SK-N-SH (cell line): ENCODE measurements around the gene OLFML2A. TPM values are rescaled to one million over a fixed set of nuclear protein-coding genes. Genes with fewer than 3 reads are reported as not detected.

Source experiments
- CTCF ChIA-PET: fragments of 300-600, 350-600 bp; formaldehyde crosslinking; extraction: SDS; loops from one replicate; lab custom pipeline; 2021; lab: Yijun Ruan, JAX
- POLR2A ChIA-PET: fragments of 350-600 bp; sonication (Branson Sonifier 250); formaldehyde crosslinking; extraction: SDS; loops from one replicate; lab custom pipeline; 2020; ENCODE audit warnings: antibody characterized with exemption, inconsistent platforms; lab: Yijun Ruan, JAX
- DNase-seq: peaks from one replicate; pipeline ENCODE4 v3.0.0; 2012
- H2AFZ ChIP-seq: fragments of 200-600 bp; sonication (generic); 2 replicates; pipeline ENCODE4 v1.8.1; 2016; ENCODE audit warnings: antibody characterized with exemption, mild to moderate bottlenecking, low read depth
- H3F3A ChIP-seq: fragments of 200-600 bp; sonication (generic); replicated peaks from 2 replicates; pipeline ENCODE3; 2016; ENCODE audit warnings: antibody characterized with exemption, mild to moderate bottlenecking; ENCODE audit not compliant: insufficient read depth
- H3K27ac ChIP-seq, 2 experiments: fragments of 200-500 bp in 1 of 2; fragments of 200-600 bp in 1 of 2; sonication (Bioruptor generic) in 1 of 2; sonication (generic), shearing (Covaris generic) in 1 of 2; 2 replicates each; pipeline versions ENCODE4 v1.5.1 to v1.6.1; 2014 to 2016; ENCODE audit warnings: low read depth in 2 of 2, inconsistent platforms in 1 of 2, low read length in 1 of 2, mild to moderate bottlenecking in 1 of 2, mixed read lengths in 1 of 2
- H3K27me3 ChIP-seq: fragments of 200-600 bp; sonication (generic), shearing (Covaris generic); 2 replicates; pipeline ENCODE4 v1.6.1; 2016; ENCODE audit warnings: mixed run types; ENCODE audit not compliant: insufficient read depth
- H3K36me3 ChIP-seq, 2 experiments: fragments of 200-500 bp in 1 of 2; fragments of 200-600 bp in 1 of 2; sonication (Bioruptor generic) in 1 of 2; sonication (generic) in 1 of 2; replicated peaks in 1 of 2; 2 replicates each; pipeline versions ENCODE3 to v1.5.1; 2014 to 2016; ENCODE audit warnings: low read length in 1 of 2, mild to moderate bottlenecking in 1 of 2; ENCODE audit not compliant: insufficient read depth in 2 of 2, control insufficient read depth in 1 of 2
- H3K4me1 ChIP-seq, 2 experiments: fragments of 200-500 bp in 1 of 2; fragments of 200-600 bp in 1 of 2; sonication (Bioruptor generic) in 1 of 2; sonication (generic), shearing (Covaris generic) in 1 of 2; 2 replicates each; pipeline versions ENCODE4 v1.5.1 to v1.6.1; 2014 to 2016; ENCODE audit warnings: low read depth in 1 of 2, low read length in 1 of 2, mixed run types in 1 of 2; ENCODE audit not compliant: insufficient read depth in 2 of 2, control insufficient read depth in 1 of 2
- H3K4me2 ChIP-seq: fragments of 200-600 bp; sonication (generic), shearing (Covaris generic); 2 replicates; pipeline ENCODE4 v1.6.1; 2017; ENCODE audit warnings: mixed run types
- H3K4me3 ChIP-seq, 2 experiments: fragments of 200-500 bp in 1 of 2; fragments of 200-600 bp in 1 of 2; sonication (Bioruptor generic) in 1 of 2; sonication (generic), shearing (Covaris generic) in 1 of 2; 2 replicates each; pipeline versions ENCODE4 v1.5.1 to v1.8.1; 2014 to 2016; ENCODE audit warnings: low read depth in 2 of 2, inconsistent platforms in 1 of 2, low read length in 1 of 2, mild to moderate bottlenecking in 1 of 2, mixed read lengths in 1 of 2, moderate library complexity in 1 of 2
- H3K79me2 ChIP-seq: fragments of 200-600 bp; sonication (generic); 2 replicates; pipeline ENCODE4 v1.8.1; 2017; ENCODE audit warnings: mild to moderate bottlenecking; ENCODE audit not compliant: insufficient read depth
- H3K9ac ChIP-seq: fragments of 200-600 bp; sonication (generic); 2 replicates; pipeline ENCODE4 v1.6.1; 2017; ENCODE audit warnings: mixed run types
- H3K9me2 ChIP-seq: fragments of 200-600 bp; sonication (generic); 2 replicates; pipeline ENCODE4 v1.6.1; 2017; ENCODE audit warnings: mixed run types
- H3K9me3 ChIP-seq: fragments of 200-600 bp; sonication (generic); 2 replicates; pipeline ENCODE4 v1.6.1; 2017; ENCODE audit warnings: mixed run types, mild to moderate bottlenecking, moderate library complexity
- H4K20me1 ChIP-seq: fragments of 200-600 bp; sonication (generic); 2 replicates; pipeline ENCODE4 v1.6.1; 2017; ENCODE audit warnings: mild to moderate bottlenecking, mixed run types; ENCODE audit not compliant: insufficient read depth
- EP300 ChIP-seq, 2 experiments: IDR thresholded peaks; 2 replicates each; pipeline versions ENCODE4 v1.4.0 to v1.6.1; 2012; ENCODE audit warnings: borderline replicate concordance in 1 of 2, low read depth in 1 of 2, low read length in 1 of 2
- FOSL2 ChIP-seq: IDR thresholded peaks from 2 replicates; pipeline ENCODE4 v1.4.0; 2012; ENCODE audit warnings: low read depth, mild to moderate bottlenecking, moderate library complexity, borderline replicate concordance
- FOXJ3 ChIP-seq: sonication (generic); formaldehyde crosslinking; IDR thresholded peaks from 2 replicates; pipeline ENCODE4 v1.5.1; 2020; ENCODE audit warnings: mild to moderate bottlenecking, missing genetic modification reagents
- GABPA ChIP-seq: IDR thresholded peaks from 2 replicates; pipeline ENCODE4 v1.4.0; 2012; ENCODE audit warnings: low read depth, mild to moderate bottlenecking
- MXI1 ChIP-seq: IDR thresholded peaks from 2 replicates; pipeline ENCODE4 v1.6.1; 2012; ENCODE audit warnings: mild to moderate bottlenecking, low read depth, low read length, improper control_type of control experiment
- NRF1 ChIP-seq: IDR thresholded peaks from 2 replicates; pipeline ENCODE4 v1.6.1; 2012; ENCODE audit warnings: low read depth, mild to moderate bottlenecking, low read length
- RAD21 ChIP-seq: IDR thresholded peaks from 2 replicates; pipeline ENCODE4 v1.6.1; 2012; ENCODE audit warnings: mild to moderate bottlenecking, low read length
- RCOR1 ChIP-seq: fragments of 150-350 bp; IDR thresholded peaks from 2 replicates; pipeline ENCODE4 v1.6.1; 2017; ENCODE audit warnings: antibody characterized with exemption, low read length
- RFX5 ChIP-seq: IDR thresholded peaks from 2 replicates; pipeline ENCODE4 v1.6.1; 2012; ENCODE audit warnings: mild to moderate bottlenecking, improper control_type of control experiment, low read length
- SIN3A ChIP-seq: IDR thresholded peaks from 2 replicates; pipeline ENCODE4 v1.6.1; 2012; ENCODE audit warnings: low read depth, mild to moderate bottlenecking, low read length, moderate library complexity, borderline replicate concordance
- SMC3 ChIP-seq: IDR thresholded peaks from 2 replicates; pipeline ENCODE4 v1.6.1; 2012; ENCODE audit warnings: low read depth, low read length, improper control_type of control experiment
- TEAD4 ChIP-seq: IDR thresholded peaks from 2 replicates; pipeline ENCODE4 v1.4.0; 2012; ENCODE audit warnings: mild to moderate bottlenecking, borderline replicate concordance; ENCODE audit not compliant: insufficient read depth
- WGBS: methylation state at CpG from one replicate; pipeline ENCODE4 v1.1.6; 2017; ENCODE audit warnings: low lambda C conversion rate; 5-methylcytosine and 5-hydroxymethylcytosine counted together
- polyA plus RNA-seq, 3 experiments: library from polyadenylated mRNA; depleted of rRNA; stranded (reverse); fragments of >200 nt; gene quantifications; 2 replicates each; pipeline ENCODE4 v1.2.3, GENCODE V29; 2012
- TF ChIP-seq, protein P1 (sequence below): IDR thresholded peaks from 2 replicates; pipeline ENCODE4 v1.4.0; 2012; ENCODE audit warnings: low read depth, borderline replicate concordance
- TF ChIP-seq, protein P2 (sequence below): fragments of 200-600 bp; sonication (generic); IDR thresholded peaks from 2 replicates; pipeline ENCODE4 v1.6.1; 2017; ENCODE audit warnings: antibody characterized with exemption, mild to moderate bottlenecking, moderate library complexity
- TF ChIP-seq, protein P3 (sequence below): fragments of 150-350 bp; IDR thresholded peaks from 2 replicates; pipeline ENCODE4 v1.6.1; 2016; ENCODE audit warnings: mild to moderate bottlenecking, low read depth, low read length

OLFML2A gene
- 4.8 and 7.7 TPM in 2 replicates for polyA plus RNA-seq (2012; rRNA removed)
- 4.7 and 6.5 TPM in 2 replicates for polyA plus RNA-seq (2012; cell fraction: cytosol; rRNA removed)
- 4.8 and 5.3 TPM in 2 replicates for polyA plus RNA-seq (2012; cell fraction: nucleus; rRNA removed)

DNA sequence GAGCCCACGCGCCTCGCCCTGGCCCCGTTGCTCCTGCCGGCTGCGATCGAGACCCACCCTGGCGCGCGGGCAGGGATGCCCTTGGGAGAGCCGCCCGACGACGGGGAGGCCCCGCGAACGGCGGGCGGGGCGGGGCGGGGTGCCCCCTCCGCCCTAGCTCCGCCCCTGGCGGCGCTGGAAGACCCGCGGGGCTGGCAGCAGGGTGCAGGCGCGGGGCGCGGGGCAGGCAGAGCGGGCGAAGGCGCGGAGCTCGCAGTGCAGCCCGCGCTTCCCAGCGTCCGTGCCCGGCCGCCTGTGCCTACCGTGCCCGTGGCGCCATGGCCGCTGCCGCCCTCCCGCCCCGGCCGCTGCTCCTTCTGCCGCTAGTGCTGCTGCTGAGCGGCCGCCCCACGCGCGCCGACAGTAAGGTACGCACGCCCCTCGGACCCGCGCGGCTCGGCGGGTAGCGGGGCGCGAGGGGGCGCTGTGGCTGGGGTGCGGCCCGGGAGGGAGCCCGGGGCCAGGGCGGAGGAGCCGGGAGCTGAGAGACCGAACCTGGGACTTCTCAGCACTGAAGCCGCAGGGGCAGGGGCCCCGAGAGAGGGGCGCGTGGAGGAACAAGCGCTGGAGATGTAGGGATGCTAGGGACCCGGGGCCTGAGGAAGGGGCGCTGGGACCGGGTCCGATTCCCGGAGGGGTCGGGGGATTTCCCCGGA, at the start of gene OLFML2A:
TSS of gene OLFML2A (plus strand) at position 180 of the 695 bp plus-strand sequence. CDS start at position 318, 138 bp downstream.
- H3K27ac ChIP-seq: no peak within 1 kb of the TSS
- CTCF ChIA-PET: interaction anchor here (0.6 to 16.2 kb wide), 15 partner anchors 10 to 486 kb away, joined by 3 to 1436 read pairs (median 5); partner anchors contain the start of genes ARPC5L, RPL35 and WDR38
- no peaks in the 10 kb centered on the region for H4K20me1 ChIP-seq
- peak within 1 kb of the TSS; percentile 52 to 59 for H3K4me3 ChIP-seq
- peak within 1 kb of the TSS; percentile 30; the same call in 1 of the 2 replicates for H3K9ac ChIP-seq
- H3K4me1 ChIP-seq: peaks cover 3 to 14% of the 10 kb centered on the region in 2 experiments; a peak in 3 of 4 replicates
- no peaks in the 10 kb centered on the region for H3K36me3 ChIP-seq
- no peaks in the 10 kb centered on the region for H3K9me2 ChIP-seq
- H3F3A ChIP-seq: peaks cover 12% of the 10 kb centered on the region
- no peaks in the 10 kb centered on the region for H3K9me3 ChIP-seq
- H3K27me3 ChIP-seq: no peaks in the 10 kb centered on the region
- peak within 1 kb of the TSS; percentile 81; the same call in 1 of the 2 replicates for H3K4me2 ChIP-seq
- 2% methylated on average over 10 of the region's 87 CpGs for WGBS
- TF ChIP-seq, protein P1, sequence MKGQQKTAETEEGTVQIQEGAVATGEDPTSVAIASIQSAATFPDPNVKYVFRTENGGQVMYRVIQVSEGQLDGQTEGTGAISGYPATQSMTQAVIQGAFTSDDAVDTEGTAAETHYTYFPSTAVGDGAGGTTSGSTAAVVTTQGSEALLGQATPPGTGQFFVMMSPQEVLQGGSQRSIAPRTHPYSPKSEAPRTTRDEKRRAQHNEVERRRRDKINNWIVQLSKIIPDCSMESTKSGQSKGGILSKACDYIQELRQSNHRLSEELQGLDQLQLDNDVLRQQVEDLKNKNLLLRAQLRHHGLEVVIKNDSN: no peak
- TF ChIP-seq, protein P2, sequence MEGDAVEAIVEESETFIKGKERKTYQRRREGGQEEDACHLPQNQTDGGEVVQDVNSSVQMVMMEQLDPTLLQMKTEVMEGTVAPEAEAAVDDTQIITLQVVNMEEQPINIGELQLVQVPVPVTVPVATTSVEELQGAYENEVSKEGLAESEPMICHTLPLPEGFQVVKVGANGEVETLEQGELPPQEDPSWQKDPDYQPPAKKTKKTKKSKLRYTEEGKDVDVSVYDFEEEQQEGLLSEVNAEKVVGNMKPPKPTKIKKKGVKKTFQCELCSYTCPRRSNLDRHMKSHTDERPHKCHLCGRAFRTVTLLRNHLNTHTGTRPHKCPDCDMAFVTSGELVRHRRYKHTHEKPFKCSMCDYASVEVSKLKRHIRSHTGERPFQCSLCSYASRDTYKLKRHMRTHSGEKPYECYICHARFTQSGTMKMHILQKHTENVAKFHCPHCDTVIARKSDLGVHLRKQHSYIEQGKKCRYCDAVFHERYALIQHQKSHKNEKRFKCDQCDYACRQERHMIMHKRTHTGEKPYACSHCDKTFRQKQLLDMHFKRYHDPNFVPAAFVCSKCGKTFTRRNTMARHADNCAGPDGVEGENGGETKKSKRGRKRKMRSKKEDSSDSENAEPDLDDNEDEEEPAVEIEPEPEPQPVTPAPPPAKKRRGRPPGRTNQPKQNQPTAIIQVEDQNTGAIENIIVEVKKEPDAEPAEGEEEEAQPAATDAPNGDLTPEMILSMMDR: peak; percentile 52
- TF ChIP-seq GABPA (no peak), EP300 (IDR thresholded peaks at IDR 0.05; ENCODE audit: borderline replicate concordance in 1 of 2, low read depth in 1 of 2, low read length in 1 of 2) (no peak), RCOR1 (no peak), SMC3 (peak; percentile 22; the same call in 1 of the 2 replicates)
- POLR2A ChIA-PET: interaction anchor here (0.8 to 1.7 kb wide), 2 partner anchors 79 to 85 kb away, joined by 3 to 11 read pairs; partner anchors contain the start of genes ARPC5L and RPL35
- H2AFZ ChIP-seq: peak within 1 kb of the TSS; percentile 77; the same call in 1 of the 2 replicates
- no peaks in the 10 kb centered on the region for H3K79me2 ChIP-seq
- DNase-seq: peak; percentile 86

DNA sequence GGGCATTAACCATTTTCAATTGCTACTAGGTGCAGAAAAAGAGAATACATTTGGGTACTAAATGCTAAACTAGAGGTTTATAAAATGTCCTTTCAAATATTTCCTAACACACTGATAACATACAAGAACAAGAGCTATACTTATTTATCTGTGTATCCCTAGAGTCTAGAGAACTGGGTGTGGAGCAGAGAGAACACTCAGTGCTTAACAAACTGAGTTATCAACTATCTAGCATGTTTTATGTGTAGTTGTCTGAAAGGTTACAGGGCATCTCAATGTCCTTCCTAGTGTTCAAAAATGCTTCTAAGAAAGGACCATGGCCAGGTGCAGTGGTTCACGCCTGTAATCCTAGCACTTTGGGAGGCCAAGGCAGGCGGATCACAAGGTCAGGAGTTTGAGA, 46.2 kb upstream of the OLFML2A start:
- Histone ChIP-seq H3K36me3 (peaks cover 0 to 15% of the 10 kb centered on the region in 2 experiments), H3K9me3 (no peaks in the 10 kb centered on the region), H2AFZ (no peak overlapping the region), H4K20me1 (no peaks in the 10 kb centered on the region), H3K4me1 (peaks cover 0 to 16% of the 10 kb centered on the region in 2 experiments; a peak in 1 of 4 replicates), H3K9ac (no peak overlapping the region), H3F3A (peaks cover 17% of the 10 kb centered on the region), H3K4me2 (no peak overlapping the region), H3K27me3 (no peaks in the 10 kb centered on the region), H3K79me2 (no peaks in the 10 kb centered on the region), H3K9me2 (no peaks in the 10 kb centered on the region), H3K4me3 (no peak overlapping the region), H3K27ac (no peak overlapping the region)
- POLR2A ChIA-PET: no interaction called here
- TF ChIP-seq RCOR1: no peak
- TF ChIP-seq TEAD4: no peak
- TF ChIP-seq RFX5: no peak
- TF ChIP-seq, protein P3, sequence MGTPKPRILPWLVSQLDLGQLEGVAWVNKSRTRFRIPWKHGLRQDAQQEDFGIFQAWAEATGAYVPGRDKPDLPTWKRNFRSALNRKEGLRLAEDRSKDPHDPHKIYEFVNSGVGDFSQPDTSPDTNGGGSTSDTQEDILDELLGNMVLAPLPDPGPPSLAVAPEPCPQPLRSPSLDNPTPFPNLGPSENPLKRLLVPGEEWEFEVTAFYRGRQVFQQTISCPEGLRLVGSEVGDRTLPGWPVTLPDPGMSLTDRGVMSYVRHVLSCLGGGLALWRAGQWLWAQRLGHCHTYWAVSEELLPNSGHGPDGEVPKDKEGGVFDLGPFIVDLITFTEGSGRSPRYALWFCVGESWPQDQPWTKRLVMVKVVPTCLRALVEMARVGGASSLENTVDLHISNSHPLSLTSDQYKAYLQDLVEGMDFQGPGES: no peak
- TF ChIP-seq RAD21: no peak
- no peak for TF ChIP-seq FOSL2
- no peak for TF ChIP-seq EP300 (IDR thresholded peaks at IDR 0.05; ENCODE audit: borderline replicate concordance in 1 of 2, low read depth in 1 of 2, low read length in 1 of 2)
- TF ChIP-seq SIN3A: no peak
- TF ChIP-seq NRF1: no peak
- TF ChIP-seq FOXJ3 (CRISPR knock-in tag): no peak
- no peak for TF ChIP-seq MXI1
- no peak for DNase-seq
- CTCF ChIA-PET: interaction anchor here (0.9 to 1.0 kb wide), 2 partner anchors 114 to 122 kb away, joined by 3 read pairs; partner anchors contain the start of gene WDR38
- 94% methylated on average over 2 of the region's 2 CpGs for WGBS
